IMR-90 (cell line): ENCODE measurements around the gene C6orf136.

Experiments used
- CEBPB ChIP-seq: IDR thresholded peaks from 2 replicates; pipeline ENCODE4 v1.6.1; 2012; ENCODE audit warnings: low read depth, low read length, improper control_type of control experiment
- CTCF ChIP-seq: conservative IDR thresholded peaks from 2 replicates; pipeline ENCODE4 v1.5.1; 2012; ENCODE audit warnings: mild to moderate bottlenecking, low read depth, low read length, improper control_type of control experiment
- FOS ChIP-seq: fragments of 150-350 bp; IDR thresholded peaks from 2 replicates; pipeline ENCODE4 v1.6.1; 2016; ENCODE audit warnings: low read depth, low read length
- POLR2A ChIP-seq: IDR thresholded peaks from 2 replicates; pipeline ENCODE4 v1.6.1; 2012; ENCODE audit warnings: mild to moderate bottlenecking, low read depth, low read length
- RAD21 ChIP-seq: IDR thresholded peaks from 2 replicates; pipeline ENCODE4 v1.6.1; 2012; ENCODE audit warnings: low read length, improper control_type of control experiment
- RFX5 ChIP-seq: IDR thresholded peaks from 2 replicates; pipeline ENCODE4 v1.8.0; 2012; ENCODE audit warnings: low read depth, mild to moderate bottlenecking, low read length, moderate library complexity
- TF ChIP-seq, protein P1 (sequence below): fragments of 150-350 bp; IDR thresholded peaks from 2 replicates; pipeline ENCODE4 v1.6.1; 2017; ENCODE audit warnings: mild to moderate bottlenecking, antibody characterized with exemption, low read length, low read depth

- TF ChIP-seq POLR2A, result 0 out of 2 replicates have a peak, but pooled peaks have one; percentile 17
- no peak for TF ChIP-seq CTCF
- no peak for TF ChIP-seq FOS
- TF ChIP-seq, protein P1, sequence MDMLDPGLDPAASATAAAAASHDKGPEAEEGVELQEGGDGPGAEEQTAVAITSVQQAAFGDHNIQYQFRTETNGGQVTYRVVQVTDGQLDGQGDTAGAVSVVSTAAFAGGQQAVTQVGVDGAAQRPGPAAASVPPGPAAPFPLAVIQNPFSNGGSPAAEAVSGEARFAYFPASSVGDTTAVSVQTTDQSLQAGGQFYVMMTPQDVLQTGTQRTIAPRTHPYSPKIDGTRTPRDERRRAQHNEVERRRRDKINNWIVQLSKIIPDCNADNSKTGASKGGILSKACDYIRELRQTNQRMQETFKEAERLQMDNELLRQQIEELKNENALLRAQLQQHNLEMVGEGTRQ, result no peak
- no peak for TF ChIP-seq RAD21
- TF ChIP-seq CEBPB, result no peak
- TF ChIP-seq RFX5, result no peak
Observed at GRCh38 chr6:30686009-30686907, 39.3 kb downstream of the C6orf136 start, which contains the start of gene PPP1R18.
